ENCODE results near the gene PGD.

PGD gene

DNA sequence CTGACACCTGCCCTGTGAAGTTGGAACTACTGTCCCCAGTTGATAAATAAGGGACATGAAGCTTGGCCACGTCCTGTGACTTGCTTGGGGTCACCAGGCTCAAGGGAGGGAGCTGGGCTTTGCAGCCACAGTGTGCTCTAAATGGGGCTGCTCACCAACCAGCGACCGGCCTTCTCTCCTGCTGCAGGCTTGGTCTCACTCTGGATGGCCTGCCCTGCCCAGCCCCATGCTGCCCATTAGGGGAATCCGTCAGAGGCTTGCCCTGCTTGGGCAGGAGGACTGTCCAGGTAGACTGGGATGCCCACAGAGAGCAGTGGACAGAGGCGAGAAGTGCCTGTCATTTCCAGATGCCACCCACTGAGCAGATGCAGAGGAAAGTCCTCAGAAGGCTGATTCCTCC is 30.1 kb downstream of the PGD start:
- in situ Hi-C loops (cut with MboI; ENCODE audit: low sequenced_read_pairs, unreplicated experiment) = no loop called here
- TF ChIP-seq, protein P1, sequence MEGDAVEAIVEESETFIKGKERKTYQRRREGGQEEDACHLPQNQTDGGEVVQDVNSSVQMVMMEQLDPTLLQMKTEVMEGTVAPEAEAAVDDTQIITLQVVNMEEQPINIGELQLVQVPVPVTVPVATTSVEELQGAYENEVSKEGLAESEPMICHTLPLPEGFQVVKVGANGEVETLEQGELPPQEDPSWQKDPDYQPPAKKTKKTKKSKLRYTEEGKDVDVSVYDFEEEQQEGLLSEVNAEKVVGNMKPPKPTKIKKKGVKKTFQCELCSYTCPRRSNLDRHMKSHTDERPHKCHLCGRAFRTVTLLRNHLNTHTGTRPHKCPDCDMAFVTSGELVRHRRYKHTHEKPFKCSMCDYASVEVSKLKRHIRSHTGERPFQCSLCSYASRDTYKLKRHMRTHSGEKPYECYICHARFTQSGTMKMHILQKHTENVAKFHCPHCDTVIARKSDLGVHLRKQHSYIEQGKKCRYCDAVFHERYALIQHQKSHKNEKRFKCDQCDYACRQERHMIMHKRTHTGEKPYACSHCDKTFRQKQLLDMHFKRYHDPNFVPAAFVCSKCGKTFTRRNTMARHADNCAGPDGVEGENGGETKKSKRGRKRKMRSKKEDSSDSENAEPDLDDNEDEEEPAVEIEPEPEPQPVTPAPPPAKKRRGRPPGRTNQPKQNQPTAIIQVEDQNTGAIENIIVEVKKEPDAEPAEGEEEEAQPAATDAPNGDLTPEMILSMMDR (IDR thresholded peaks at IDR 0.05; ENCODE audit: borderline replicate concordance, control extremely low read depth, extremely low read depth, insufficient read depth, missing control alignments) = no peak

DNA sequence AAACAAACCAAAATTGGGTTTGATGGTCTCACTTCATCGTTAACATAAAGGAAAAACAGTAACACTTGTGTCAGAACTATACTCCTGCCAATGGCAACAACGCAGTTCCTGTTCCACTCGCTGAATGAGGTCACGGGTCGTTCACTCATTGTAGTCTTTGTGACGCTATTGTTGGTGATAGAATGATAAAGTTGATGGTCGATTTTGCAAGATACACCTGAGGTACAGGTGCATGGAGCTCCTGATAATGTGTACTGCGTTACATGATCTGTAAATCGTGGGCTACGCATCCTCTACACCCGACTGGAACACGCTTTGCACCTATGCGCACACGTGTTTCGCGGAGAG is 31.0 kb downstream of the PGD start:
- in situ Hi-C loops (cut with MboI; ENCODE audit: low sequenced_read_pairs, unreplicated experiment) = loop anchor here (10.0 kb wide), 1 partner anchor 55 kb away; no protein-coding TSS in a partner anchor
- DNase-seq (ENCODE audit: low spot score) = peak; percentile 40
- TF ChIP-seq, protein P1 (IDR thresholded peaks at IDR 0.05; ENCODE audit: borderline replicate concordance, control extremely low read depth, extremely low read depth, insufficient read depth, missing control alignments) = no peak

More for the DNA sequence above, 30.1 kb downstream of the PGD start:
- DNase-seq (ENCODE audit: low spot score) = no peak

DNA sequence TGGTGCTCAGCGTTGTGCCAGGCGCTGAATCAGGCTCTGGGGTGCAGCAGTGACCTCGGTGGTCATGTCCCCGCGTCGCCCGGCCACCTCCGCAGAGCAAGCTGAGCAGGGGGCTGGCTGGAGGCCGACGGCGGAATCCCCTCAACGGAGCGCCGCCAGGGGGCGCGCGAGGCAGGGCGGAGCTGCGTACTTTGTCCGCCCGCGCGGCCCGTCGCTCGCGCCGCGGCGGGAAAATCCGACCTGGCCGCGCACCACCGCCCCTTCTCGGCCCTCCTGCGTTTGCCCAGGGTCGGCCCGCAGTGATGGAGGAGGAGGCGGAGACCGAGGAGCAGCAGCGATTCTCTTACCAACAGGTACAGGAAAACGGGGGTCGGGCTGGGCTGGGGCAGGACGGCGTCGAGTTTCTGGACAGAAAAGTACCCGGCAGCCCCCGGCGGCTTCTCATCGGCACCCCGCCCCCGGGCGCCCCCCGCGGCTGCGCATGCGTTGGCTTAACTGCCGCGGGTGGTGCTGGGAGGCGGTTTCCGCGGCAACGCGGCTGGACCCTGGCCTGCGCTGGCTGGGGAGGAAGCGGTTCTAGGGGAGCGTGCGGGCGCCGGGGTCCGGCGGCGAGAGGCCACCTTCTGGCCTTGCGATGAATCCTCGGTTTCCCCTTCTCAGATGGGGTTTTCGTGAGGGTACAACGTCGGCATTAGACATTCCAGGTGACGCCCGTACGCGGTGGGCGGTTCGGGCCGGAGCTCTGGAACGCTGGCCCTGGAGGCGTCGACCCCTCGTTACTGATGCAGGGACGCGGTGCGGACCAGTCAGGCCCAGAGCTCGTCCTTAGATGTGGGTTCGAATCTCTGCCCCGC is 31.6 kb downstream of the PGD start, which contains the start of gene CENPS:
TSS of gene CENPS (plus strand) at position 218 of the 854 bp plus-strand sequence. CDS start at position 303, 85 bp downstream.
- TF ChIP-seq, protein P1 (IDR thresholded peaks at IDR 0.05; ENCODE audit: borderline replicate concordance, control extremely low read depth, extremely low read depth, insufficient read depth, missing control alignments) = peak; percentile 98
- in situ Hi-C loops (cut with MboI; ENCODE audit: low sequenced_read_pairs, unreplicated experiment) = loop anchor here (10.0 kb wide), 1 partner anchor 54 kb away; no protein-coding TSS in a partner anchor
- peak; percentile 99 for DNase-seq (ENCODE audit: low spot score)

DNA sequence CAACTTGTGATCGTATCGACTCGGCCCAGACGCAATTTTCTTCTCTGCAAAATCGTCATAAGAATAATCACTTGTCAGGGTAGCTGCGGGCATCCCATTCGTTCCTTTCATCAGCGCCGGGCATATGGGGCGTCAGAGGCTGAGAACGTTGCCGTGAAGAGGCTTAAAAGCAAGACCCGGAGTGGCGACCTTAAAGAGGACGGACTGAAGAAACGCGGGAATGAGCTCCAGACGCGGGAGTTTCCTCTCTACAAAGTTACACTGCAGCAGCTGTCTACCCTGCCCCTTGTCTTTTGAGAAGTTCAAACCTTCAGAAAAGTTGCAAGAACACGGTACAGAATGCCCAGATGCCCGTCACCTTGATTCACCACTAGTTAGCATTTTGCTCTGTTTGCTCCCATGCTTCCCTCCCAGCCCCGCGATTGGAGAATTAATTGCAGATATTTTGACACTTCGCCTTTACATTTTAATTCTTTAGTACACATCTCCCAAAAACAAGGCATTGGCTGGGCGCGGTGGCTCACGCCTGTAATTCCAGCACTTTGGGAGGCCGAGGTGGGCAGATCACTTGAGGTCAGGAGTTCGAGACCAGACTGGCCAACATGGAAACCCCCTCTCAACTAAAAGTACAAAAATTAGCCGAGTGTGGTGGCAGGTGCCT is 32.3 kb downstream of the PGD start:
- in situ Hi-C loops (cut with MboI; ENCODE audit: low sequenced_read_pairs, unreplicated experiment) = loop anchor here (10.0 kb wide), 1 partner anchor 54 kb away; no protein-coding TSS in a partner anchor
- no peak for DNase-seq (ENCODE audit: low spot score)
- TF ChIP-seq, protein P1 (IDR thresholded peaks at IDR 0.05; ENCODE audit: borderline replicate concordance, control extremely low read depth, extremely low read depth, insufficient read depth, missing control alignments) = no peak

DNA sequence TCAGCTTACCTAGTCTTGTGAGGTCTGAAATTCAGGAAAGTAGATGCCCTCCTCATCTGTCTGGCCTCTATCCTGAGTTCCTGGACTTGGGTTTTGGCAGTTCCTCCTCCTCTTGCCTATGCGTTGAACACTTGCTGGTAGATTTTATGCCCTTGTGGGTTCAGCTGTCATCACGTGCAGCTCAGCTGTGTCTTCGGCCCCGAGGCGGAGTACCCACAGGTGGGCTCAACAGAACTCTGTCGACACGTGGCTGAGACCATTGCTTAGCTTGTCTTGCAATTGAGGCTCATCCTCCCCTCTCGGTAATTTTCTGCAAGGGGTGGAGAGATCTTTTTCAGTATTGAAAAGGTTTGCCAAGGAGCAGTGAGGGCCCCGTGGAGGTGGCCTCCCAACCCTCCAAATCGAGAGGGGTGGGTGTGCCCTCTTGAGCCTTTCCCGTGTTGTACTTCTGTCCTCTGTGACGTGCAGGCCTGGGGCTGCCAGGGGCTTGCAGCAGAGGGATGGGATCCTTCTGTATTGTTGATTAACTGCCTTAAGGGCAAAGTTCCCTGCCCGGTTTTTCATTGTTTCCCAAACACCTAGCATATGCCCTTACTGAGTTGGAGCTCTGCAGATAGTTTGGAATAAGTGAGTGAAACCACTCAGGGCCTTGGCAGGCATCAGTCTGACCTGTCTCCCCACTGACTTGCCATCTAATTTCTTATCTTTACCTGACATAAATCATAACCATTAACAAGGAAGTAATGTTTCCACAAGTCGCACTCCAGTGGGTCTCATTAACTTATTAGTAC is 34.2 kb downstream of the PGD start:
- no peak for DNase-seq (ENCODE audit: low spot score)
- in situ Hi-C loops (cut with MboI; ENCODE audit: low sequenced_read_pairs, unreplicated experiment) = loop anchor here (10.0 kb wide), 1 partner anchor 52 kb away; no protein-coding TSS in a partner anchor
- TF ChIP-seq, protein P1 (IDR thresholded peaks at IDR 0.05; ENCODE audit: borderline replicate concordance, control extremely low read depth, extremely low read depth, insufficient read depth, missing control alignments) = no peak

DNA sequence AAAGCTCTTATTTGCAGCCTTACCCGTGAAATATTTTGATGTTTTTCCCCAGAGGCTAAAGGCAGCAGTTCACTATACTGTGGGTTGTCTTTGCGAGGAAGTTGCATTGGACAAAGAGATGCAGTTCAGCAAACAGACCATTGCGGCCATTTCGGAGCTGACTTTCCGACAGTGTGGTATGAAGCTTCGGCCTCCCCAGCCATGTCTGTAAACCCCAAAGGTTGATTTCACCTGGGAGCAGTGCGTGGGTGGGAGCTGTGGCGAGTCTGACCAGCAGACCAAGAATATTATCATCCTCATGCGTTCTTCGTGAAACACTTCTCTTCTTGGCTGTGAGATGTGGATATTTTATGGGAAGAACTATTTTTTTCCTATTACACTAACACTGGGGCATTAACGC is 34.9 kb downstream of the PGD start:
- DNase-seq (ENCODE audit: low spot score) = no peak
- in situ Hi-C loops (cut with MboI; ENCODE audit: low sequenced_read_pairs, unreplicated experiment) = loop anchor here (10.0 kb wide), 1 partner anchor 51 kb away; no protein-coding TSS in a partner anchor
- TF ChIP-seq, protein P1 (IDR thresholded peaks at IDR 0.05; ENCODE audit: borderline replicate concordance, control extremely low read depth, extremely low read depth, insufficient read depth, missing control alignments) = no peak
